Panc1 (cell line): Measurements from ENCODE around the gene PHF1. TPM values are rescaled to one million over a fixed set of nuclear protein-coding genes. Genes with fewer than 3 reads are reported as not detected.

Experiments used
- microRNA-seq: library from miRNA; unstranded; fragments of <30 nt; microRNA quantifications from one replicate; pipeline ENCODE4 v1.1.0, GENCODE V29; 2020; ENCODE audit not compliant: unreplicated experiment
- total RNA-seq: library from RNA; stranded (reverse); gene quantifications from one replicate; pipeline ENCODE4 v1.2.1, GENCODE V29; 2021; ENCODE audit not compliant: unreplicated experiment

PHF1 gene
- total RNA-seq, 1 experiment from 2014 or later, result 51.6 TPM

Small RNA genes within 50 kb of the gene (microRNA-seq; reads per million reads assigned to microRNA genes)
- not detected for gene MIR5004

Other genes with a start within 250 kb of the PHF1 start
- 0.57 TPM for gene COL11A2, start 218.5 kb upstream of the PHF1 start, total RNA-seq
- gene RXRB, start 210.3 kb upstream of the PHF1 start, total RNA-seq, result 27.4 TPM
- 135 TPM for gene SLC39A7, start 210.1 kb upstream of the PHF1 start, total RNA-seq
- gene HSD17B8, start 206.4 kb upstream of the PHF1 start, total RNA-seq, result 7.4 TPM
- 33.7 TPM for gene RING1, start 202.5 kb upstream of the PHF1 start, total RNA-seq
- 77.7 TPM for gene VPS52, start 139.1 kb upstream of the PHF1 start, total RNA-seq
- 1,987 TPM for gene RPS18, start 138.9 kb upstream of the PHF1 start, total RNA-seq
- 6.0 TPM for gene B3GALT4, start 133.9 kb upstream of the PHF1 start, total RNA-seq
- gene WDR46, start 121.8 kb upstream of the PHF1 start, total RNA-seq, result 80.6 TPM
- 101 TPM for gene PFDN6, start 121.4 kb upstream of the PHF1 start, total RNA-seq
- 84.4 TPM for gene RGL2, start 112.1 kb upstream of the PHF1 start, total RNA-seq
- gene TAPBP, start 96.9 kb upstream of the PHF1 start, total RNA-seq, result 246 TPM
- 16.0 TPM for gene ZBTB22, start 93.3 kb upstream of the PHF1 start, total RNA-seq
- 77.6 TPM for gene DAXX, start 88.1 kb upstream of the PHF1 start, total RNA-seq
- 81.8 TPM for gene KIFC1, start 19.2 kb upstream of the PHF1 start, total RNA-seq
- 338 TPM for gene CUTA, start 7.1 kb downstream of the PHF1 start, total RNA-seq
- gene SYNGAP1, start 9.1 kb downstream of the PHF1 start, total RNA-seq, result 29.0 TPM
- gene ZBTB9, start 43.6 kb downstream of the PHF1 start, total RNA-seq, result 17.6 TPM
- 31.5 TPM for gene BAK1, start 169.3 kb downstream of the PHF1 start, total RNA-seq
- 65.8 TPM for gene ITPR3, start 210.3 kb downstream of the PHF1 start, total RNA-seq